Karpas-422 (cell line): Measurements from ENCODE around the gene VPS50. TPM values are rescaled to one million over a fixed set of nuclear protein-coding genes. Genes with fewer than 3 reads are reported as not detected.

Source experiments
- DNase-seq: peaks from one replicate; pipeline ENCODE4 v3.0.0-alpha.2; 2015
- H2AFZ ChIP-seq: fragments of 200-600 bp; sonication (generic); 2 replicates; pipeline ENCODE4 v1.6.1; 2014; ENCODE audit warnings: antibody characterized with exemption, low read length, mixed read lengths
- H3K27ac ChIP-seq: fragments of 200-600 bp; sonication (generic); 2 replicates; pipeline ENCODE4 v1.5.1; 2014; ENCODE audit warnings: mild to moderate bottlenecking, low read length, moderate library complexity
- H3K27me3 ChIP-seq: fragments of 200-600 bp; sonication (generic); 2 replicates; pipeline ENCODE4 v1.6.1; 2014; ENCODE audit warnings: low read length, mixed read lengths
- H3K36me3 ChIP-seq: fragments of 200-600 bp; sonication (generic); 2 replicates; pipeline ENCODE4 v1.6.1; 2014; ENCODE audit warnings: low read length, mixed read lengths; ENCODE audit not compliant: insufficient read depth
- H3K4me1 ChIP-seq: fragments of 200-600 bp; sonication (generic); 2 replicates; pipeline ENCODE4 v1.6.1; 2014; ENCODE audit warnings: mild to moderate bottlenecking, low read length, mixed read lengths
- H3K4me2 ChIP-seq: fragments of 200-600 bp; sonication (generic); 2 replicates; pipeline ENCODE4 v1.6.1; 2014; ENCODE audit warnings: low read length, low read depth, mild to moderate bottlenecking; ENCODE audit not compliant: poor library complexity, severe bottlenecking
- H3K4me3 ChIP-seq: fragments of 200-600 bp; sonication (generic); 2 replicates; pipeline ENCODE4 v1.5.1; 2014; ENCODE audit warnings: mild to moderate bottlenecking, antibody characterized with exemption, low read length, mixed read lengths
- H3K79me2 ChIP-seq: fragments of 200-600 bp; sonication (generic); 2 replicates; pipeline ENCODE4 v1.6.1; 2014; ENCODE audit warnings: mild to moderate bottlenecking, low read length, mixed read lengths
- H3K9ac ChIP-seq: fragments of 200-600 bp; sonication (generic); 2 replicates; pipeline ENCODE4 v1.6.0; 2014; ENCODE audit warnings: low read length
- H3K9me2 ChIP-seq: fragments of 200-600 bp; sonication (generic), shearing (Covaris generic); replicated peaks from 2 replicates; pipeline ENCODE4 v1.6.0; 2014; ENCODE audit warnings: mild to moderate bottlenecking, low read length, moderate library complexity; ENCODE audit not compliant: insufficient read depth
- H3K9me3 ChIP-seq: fragments of 300-700, 200-600 bp; sonication (generic); 2 replicates; pipeline ENCODE4 v1.6.1; 2014; ENCODE audit warnings: low read length, mixed read lengths
- H4K20me1 ChIP-seq: fragments of 200-600 bp; sonication (generic); 2 replicates; pipeline ENCODE4 v1.6.1; 2014; ENCODE audit warnings: mild to moderate bottlenecking, antibody characterized with exemption, low read length, low read depth; ENCODE audit not compliant: insufficient read depth
- total RNA-seq: library from RNA; depleted of rRNA; stranded (reverse); fragments of >200 nt; shearing (Covaris generic); gene quantifications from 2 replicates; pipeline ENCODE4 v1.2.3, GENCODE V29; 2014; ENCODE audit warnings: low replicate concordance; rRNA removed

The VPS50 gene
- total RNA-seq, 1 experiment from 2014 or later = 21.1 TPM

DNA sequence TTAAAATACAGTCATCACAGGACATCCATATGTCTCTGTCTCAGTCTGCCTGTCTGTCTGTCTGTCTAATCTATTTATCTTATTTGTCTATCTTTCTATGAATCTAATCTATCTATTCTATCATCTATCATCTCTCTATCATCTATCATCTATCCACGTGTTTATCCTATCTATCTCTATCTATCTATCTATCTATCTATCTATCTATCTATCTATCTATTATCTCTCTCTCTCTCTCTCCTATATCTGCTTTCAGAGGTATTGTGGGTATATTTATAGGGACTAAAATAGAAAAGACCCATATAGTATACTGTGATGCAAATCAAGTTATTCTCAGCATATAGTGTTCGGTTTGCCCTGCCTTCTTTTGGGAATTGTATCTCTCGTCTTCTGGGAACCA is 167.5 kb downstream of the VPS50 start:
- H4K20me1 ChIP-seq = no peaks in the 10 kb centered on the region
- H3K4me1 ChIP-seq = no peaks in the 10 kb centered on the region
- no peak overlapping the region for H3K4me3 ChIP-seq
- no peak overlapping the region for H3K4me2 ChIP-seq
- no peak overlapping the region for H3K27ac ChIP-seq
- DNase-seq = no peak
- H3K79me2 ChIP-seq = no peaks in the 10 kb centered on the region
- H3K9ac ChIP-seq = no peak overlapping the region
- H3K9me3 ChIP-seq = no peaks in the 10 kb centered on the region
- no peaks in the 10 kb centered on the region for H3K27me3 ChIP-seq
- H2AFZ ChIP-seq = no peak overlapping the region
- no peaks in the 10 kb centered on the region for H3K36me3 ChIP-seq
- no peaks in the 10 kb centered on the region for H3K9me2 ChIP-seq

DNA sequence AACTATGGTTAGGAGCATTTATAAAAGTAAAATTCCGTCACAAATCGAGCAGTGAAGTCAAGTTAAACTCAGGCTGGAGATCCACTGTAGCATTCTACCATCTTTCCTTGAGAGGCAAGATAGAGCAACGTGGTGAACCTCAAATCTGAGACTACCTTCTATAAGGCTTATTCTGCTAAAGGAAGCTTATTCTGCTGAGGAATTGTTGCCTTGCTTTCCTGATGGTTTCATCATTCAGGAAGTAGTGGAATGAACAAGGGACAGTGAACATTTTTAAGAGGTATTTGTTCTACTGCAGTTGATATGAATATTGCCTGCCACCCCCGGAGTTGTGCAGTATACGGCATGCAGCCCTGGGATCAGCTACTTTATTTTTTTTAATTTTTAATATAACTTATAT is 170.8 kb downstream of the VPS50 start:
- Histone ChIP-seq H2AFZ (no peak overlapping the region), H3K9me3 (no peaks in the 10 kb centered on the region), H3K4me2 (no peak overlapping the region), H3K9me2 (no peaks in the 10 kb centered on the region), H3K4me3 (no peak overlapping the region), H3K9ac (no peak overlapping the region), H3K36me3 (no peaks in the 10 kb centered on the region), H3K27me3 (no peaks in the 10 kb centered on the region), H4K20me1 (no peaks in the 10 kb centered on the region), H3K79me2 (no peaks in the 10 kb centered on the region), H3K27ac (no peak overlapping the region), H3K4me1 (no peaks in the 10 kb centered on the region)
- no peak for DNase-seq

DNA sequence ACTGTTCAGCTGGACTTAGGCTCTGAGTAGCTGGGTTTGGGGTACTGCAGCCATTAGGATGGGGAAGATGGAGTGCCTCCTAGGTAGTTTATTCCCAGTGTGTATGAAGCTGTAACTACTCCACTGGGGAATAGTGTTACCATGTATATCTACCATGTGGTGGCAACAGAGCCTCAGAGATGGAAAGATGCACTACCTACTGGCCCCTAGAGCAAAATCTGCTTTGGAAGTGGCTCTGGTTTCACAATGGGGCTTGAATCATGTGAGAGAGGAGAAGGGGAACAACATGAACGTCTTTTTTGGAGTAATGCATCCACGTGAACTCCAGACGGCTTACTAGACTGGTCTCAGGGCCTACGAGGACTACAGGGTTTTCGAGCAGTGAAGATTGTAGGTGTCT is 175.1 kb downstream of the VPS50 start:
- H3K27me3 ChIP-seq = no peaks in the 10 kb centered on the region
- H3K27ac ChIP-seq = no peak overlapping the region
- H3K4me3 ChIP-seq = no peak overlapping the region
- H3K9me3 ChIP-seq = no peaks in the 10 kb centered on the region
- H2AFZ ChIP-seq = no peak overlapping the region
- H4K20me1 ChIP-seq = no peaks in the 10 kb centered on the region
- DNase-seq = no peak
- H3K9ac ChIP-seq = no peak overlapping the region
- no peaks in the 10 kb centered on the region for H3K36me3 ChIP-seq
- no peaks in the 10 kb centered on the region for H3K4me1 ChIP-seq
- no peak overlapping the region for H3K4me2 ChIP-seq
- no peaks in the 10 kb centered on the region for H3K9me2 ChIP-seq
- H3K79me2 ChIP-seq = no peaks in the 10 kb centered on the region

DNA sequence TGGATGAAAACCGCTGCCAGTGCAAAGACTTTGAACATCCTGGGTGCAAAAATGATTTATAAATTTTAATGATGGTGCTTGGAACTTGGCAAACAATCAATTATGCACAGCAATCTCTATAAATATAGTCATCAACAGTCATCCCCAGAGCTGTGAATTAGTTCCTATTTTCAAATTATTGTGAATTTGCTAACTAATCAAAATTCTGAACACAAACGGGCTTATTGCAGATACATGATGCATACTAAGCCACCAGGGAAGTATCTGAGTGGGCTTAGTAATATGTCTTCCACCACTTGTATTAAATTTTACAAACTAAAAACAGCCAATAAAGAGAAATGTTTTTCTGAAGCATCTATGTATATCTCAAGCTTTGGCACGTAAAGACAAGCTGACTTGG is 177.2 kb downstream of the VPS50 start:
- Histone ChIP-seq H3K79me2 (no peaks in the 10 kb centered on the region), H3K4me2 (no peak overlapping the region), H3K27me3 (no peaks in the 10 kb centered on the region), H3K4me1 (peaks cover 3% of the 10 kb centered on the region), H3K4me3 (no peak overlapping the region), H3K27ac (no peak overlapping the region), H4K20me1 (no peaks in the 10 kb centered on the region), H3K9ac (no peak overlapping the region), H2AFZ (no peak overlapping the region), H3K9me2 (no peaks in the 10 kb centered on the region), H3K9me3 (no peaks in the 10 kb centered on the region), H3K36me3 (no peaks in the 10 kb centered on the region)
- no peak for DNase-seq

Other genes with a start within 250 kb of the VPS50 start
- 16.9 and 28.8 TPM in 2 replicates for gene SAMD9, start 114.4 kb upstream of the VPS50 start, total RNA-seq
- gene SAMD9L, start 84.0 kb upstream of the VPS50 start, total RNA-seq = 14.8 and 26.4 TPM in 2 replicates
- 0.30 TPM in 1 of 2 replicates, not detected in the other for gene HEPACAM2, start 5.9 kb upstream of the VPS50 start, total RNA-seq